ENCODE data around the gene DNAJB14. TPM values are rescaled to one million over a fixed set of nuclear protein-coding genes. Genes with fewer than 3 reads are reported as not detected.
A peak's percentile ranks its signal among the peaks of the same experiment; 100 is the strongest.

The DNAJB14 gene
- total RNA-seq, 1 experiment from 2014 or later, result 41.0 TPM

- no peak overlapping the region for H2BK120ac ChIP-seq (ENCODE audit: low read depth, low read length, poor library complexity, severe bottlenecking)
- H3K9ac ChIP-seq (ENCODE audit: extremely low read depth, insufficient read length, low read length), result peak overlapping the region; percentile 57
- no peaks in the 10 kb centered on the region for H3K27me3 ChIP-seq (ENCODE audit: insufficient read depth, low read length)
- peak overlapping the region; percentile 71 for H3K27ac ChIP-seq (ENCODE audit: insufficient read length, low read depth, low read length)
- H3K4me1 Mint-ChIP-seq, result peaks cover 28 to 34% of the 10 kb centered on the region in 2 experiments
- peaks cover 7% of the 10 kb centered on the region for H3K23me2 ChIP-seq (ENCODE audit: insufficient read length, low read depth, low read length, poor library complexity, severe bottlenecking)
- no peak overlapping the region for H2BK15ac ChIP-seq (ENCODE audit: low read depth, low read length)
- H3K27ac Mint-ChIP-seq, result peak overlapping the region; percentile 94 to 96 (median 96); a peak in 5 of 7 replicates
- WGBS (ENCODE audit: extremely low coverage, insufficient read length, low lambda C conversion rate), result no CpG with 5 or more reads among the region's 8 CpGs
- no peak overlapping the region for H2BK5ac ChIP-seq (ENCODE audit: insufficient read length, low read length)
- no peak overlapping the region for H3K56ac ChIP-seq (ENCODE audit: insufficient read length, low read depth, low read length)
- H3K36me3 Mint-ChIP-seq (ENCODE audit: insufficient read depth in 1 of 3, low read depth in 3 of 3), result peaks cover 10 to 15% (median 15%) of the 10 kb centered on the region in 3 experiments
- H3K4ac ChIP-seq (ENCODE audit: low read depth, low read length), result no peak overlapping the region
- no peak overlapping the region for H3T11ph ChIP-seq (ENCODE audit: low read length)
- H3K4me3 Mint-ChIP-seq, result no peak overlapping the region; a peak in 1 of 5 replicates
- peaks cover 5% of the 10 kb centered on the region for H3K79me1 ChIP-seq (ENCODE audit: insufficient read depth, low read depth, low read length, poor library complexity, severe bottlenecking)
- no peak overlapping the region for H4K5ac ChIP-seq (ENCODE audit: insufficient read length, low read depth, low read length)
- H4K20me1 ChIP-seq (ENCODE audit: control insufficient read depth, insufficient read depth, insufficient read length), result no peaks in the 10 kb centered on the region
- H2BK12ac ChIP-seq (ENCODE audit: insufficient read length, low read depth, low read length), result no peak overlapping the region
- no peak overlapping the region for H3K14ac ChIP-seq (ENCODE audit: insufficient read depth, low read length)
- H4K8ac ChIP-seq (replicated peaks; ENCODE audit: insufficient read length, low read depth, low read length), result no peak overlapping the region
- no peaks in the 10 kb centered on the region for H3K9me3 ChIP-seq (ENCODE audit: control insufficient read depth, low read depth, low read length)
- peak overlapping the region; percentile 70 for H3K4me2 ChIP-seq (ENCODE audit: insufficient read depth, insufficient read length, low read length)
- H3K23ac ChIP-seq (ENCODE audit: insufficient read length, low read depth, low read length), result no peak overlapping the region
- H3K9me3 Mint-ChIP-seq, result peaks cover 0 to 2% of the 10 kb centered on the region in 2 experiments; a peak in 1 of 5 replicates
- no peak overlapping the region for H2BK20ac ChIP-seq (ENCODE audit: low read depth, low read length, poor library complexity, severe bottlenecking)
- no peak overlapping the region for H3K18ac ChIP-seq (ENCODE audit: insufficient read length, low read depth, low read length)
- no peak for DNase-seq
- no peak overlapping the region for H2AFZ ChIP-seq (ENCODE audit: low read length)
- no peak overlapping the region for H4K91ac ChIP-seq (ENCODE audit: insufficient read length, low read depth, low read length)
- TF ChIP-seq, protein P1, sequence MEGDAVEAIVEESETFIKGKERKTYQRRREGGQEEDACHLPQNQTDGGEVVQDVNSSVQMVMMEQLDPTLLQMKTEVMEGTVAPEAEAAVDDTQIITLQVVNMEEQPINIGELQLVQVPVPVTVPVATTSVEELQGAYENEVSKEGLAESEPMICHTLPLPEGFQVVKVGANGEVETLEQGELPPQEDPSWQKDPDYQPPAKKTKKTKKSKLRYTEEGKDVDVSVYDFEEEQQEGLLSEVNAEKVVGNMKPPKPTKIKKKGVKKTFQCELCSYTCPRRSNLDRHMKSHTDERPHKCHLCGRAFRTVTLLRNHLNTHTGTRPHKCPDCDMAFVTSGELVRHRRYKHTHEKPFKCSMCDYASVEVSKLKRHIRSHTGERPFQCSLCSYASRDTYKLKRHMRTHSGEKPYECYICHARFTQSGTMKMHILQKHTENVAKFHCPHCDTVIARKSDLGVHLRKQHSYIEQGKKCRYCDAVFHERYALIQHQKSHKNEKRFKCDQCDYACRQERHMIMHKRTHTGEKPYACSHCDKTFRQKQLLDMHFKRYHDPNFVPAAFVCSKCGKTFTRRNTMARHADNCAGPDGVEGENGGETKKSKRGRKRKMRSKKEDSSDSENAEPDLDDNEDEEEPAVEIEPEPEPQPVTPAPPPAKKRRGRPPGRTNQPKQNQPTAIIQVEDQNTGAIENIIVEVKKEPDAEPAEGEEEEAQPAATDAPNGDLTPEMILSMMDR (conservative IDR thresholded peaks at IDR 0.05), result no peak
- H3K4me1 ChIP-seq (ENCODE audit: insufficient read depth, low read length), result no peaks in the 10 kb centered on the region
- peaks cover 4% of the 10 kb centered on the region; the same call in 1 of the 2 replicates for H3K79me2 ChIP-seq (ENCODE audit: insufficient read depth, low read length)
- peaks cover 2% of the 10 kb centered on the region; the same call in 1 of the 2 replicates for H3K27me3 Mint-ChIP-seq (ENCODE audit: low read depth)
- H2AK5ac ChIP-seq (ENCODE audit: insufficient read length, low read length), result no peak overlapping the region
Observed at GRCh38 chr4:99947190-99947578, 766 bp upstream of the DNAJB14 start.
